ENCODE data around the gene ITGB5.

DNA sequence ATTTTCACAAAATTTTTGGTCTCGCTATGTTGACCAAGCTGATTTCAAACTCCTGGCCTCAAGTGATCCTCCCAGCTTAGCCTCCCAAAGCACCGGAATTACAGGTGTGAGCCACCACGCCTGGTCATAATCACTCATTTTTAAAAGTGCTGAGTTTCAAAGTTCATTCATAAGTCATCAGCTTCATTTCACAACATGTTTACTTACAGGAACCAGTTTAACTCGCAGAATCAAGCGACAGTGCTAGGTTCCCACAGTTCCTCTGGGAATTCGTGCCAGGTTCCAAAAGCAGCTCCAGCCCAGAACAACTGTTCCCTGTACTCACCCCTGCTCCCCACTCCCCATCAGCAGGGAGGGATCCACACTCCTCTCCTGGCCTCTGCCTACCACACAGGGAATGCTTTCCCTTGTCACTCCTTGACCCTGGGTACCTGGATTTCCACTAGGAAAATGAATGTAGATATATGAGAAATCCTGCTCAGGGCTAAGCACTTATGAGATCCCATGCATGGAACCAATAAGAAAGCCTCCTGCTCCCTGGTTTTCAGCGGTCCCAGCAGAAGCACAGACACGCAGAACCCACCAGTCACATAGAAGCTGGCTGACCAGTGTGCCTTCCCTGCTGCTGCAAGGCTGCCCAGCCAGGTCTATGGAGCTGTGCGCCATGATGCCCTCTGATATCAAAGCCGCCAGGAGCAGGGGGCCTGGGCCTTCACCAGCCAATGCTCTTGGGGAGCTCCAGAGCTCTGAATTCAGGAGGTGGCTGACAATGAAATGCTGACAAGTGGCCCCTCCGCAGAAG lies 72.3 kb downstream of the ITGB5 start:
- TF ChIP-seq, protein P1, sequence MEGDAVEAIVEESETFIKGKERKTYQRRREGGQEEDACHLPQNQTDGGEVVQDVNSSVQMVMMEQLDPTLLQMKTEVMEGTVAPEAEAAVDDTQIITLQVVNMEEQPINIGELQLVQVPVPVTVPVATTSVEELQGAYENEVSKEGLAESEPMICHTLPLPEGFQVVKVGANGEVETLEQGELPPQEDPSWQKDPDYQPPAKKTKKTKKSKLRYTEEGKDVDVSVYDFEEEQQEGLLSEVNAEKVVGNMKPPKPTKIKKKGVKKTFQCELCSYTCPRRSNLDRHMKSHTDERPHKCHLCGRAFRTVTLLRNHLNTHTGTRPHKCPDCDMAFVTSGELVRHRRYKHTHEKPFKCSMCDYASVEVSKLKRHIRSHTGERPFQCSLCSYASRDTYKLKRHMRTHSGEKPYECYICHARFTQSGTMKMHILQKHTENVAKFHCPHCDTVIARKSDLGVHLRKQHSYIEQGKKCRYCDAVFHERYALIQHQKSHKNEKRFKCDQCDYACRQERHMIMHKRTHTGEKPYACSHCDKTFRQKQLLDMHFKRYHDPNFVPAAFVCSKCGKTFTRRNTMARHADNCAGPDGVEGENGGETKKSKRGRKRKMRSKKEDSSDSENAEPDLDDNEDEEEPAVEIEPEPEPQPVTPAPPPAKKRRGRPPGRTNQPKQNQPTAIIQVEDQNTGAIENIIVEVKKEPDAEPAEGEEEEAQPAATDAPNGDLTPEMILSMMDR (IDR thresholded peaks at IDR 0.05), result no peak
- TF ChIP-seq POLR2AphosphoS5 (IDR thresholded peaks at IDR 0.05; ENCODE audit: insufficient read depth in 1 of 2, low read depth in 1 of 2) (peak in 1 of 2 donors; percentile 81), POLR2A (IDR thresholded peaks at IDR 0.05) (no peak)
